GM19467 (cell line): Measurements from ENCODE around the gene MOB2.
A peak's percentile ranks its signal among the peaks of the same experiment; 100 is the strongest.

ENCODE experiments used
- ATAC-seq: cut with Tn5 transposase; IDR thresholded peaks from one replicate; pipeline ENCODE4 v1.9.1; 2021; ENCODE audit warnings: mild to moderate bottlenecking, moderate library complexity; ENCODE audit not compliant: unreplicated experiment

MOB2 gene, protein sequence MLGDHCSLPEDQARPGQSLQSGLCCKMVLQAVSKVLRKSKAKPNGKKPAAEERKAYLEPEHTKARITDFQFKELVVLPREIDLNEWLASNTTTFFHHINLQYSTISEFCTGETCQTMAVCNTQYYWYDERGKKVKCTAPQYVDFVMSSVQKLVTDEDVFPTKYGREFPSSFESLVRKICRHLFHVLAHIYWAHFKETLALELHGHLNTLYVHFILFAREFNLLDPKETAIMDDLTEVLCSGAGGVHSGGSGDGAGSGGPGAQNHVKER

GRCh38 chr11:1486054-1486825 is at the start of gene MOB2:
TSS of gene MOB2 (minus strand) at chr11:1486779. CDS start at chr11:1486556, 223 bp downstream.
- no peak for ATAC-seq

DNA sequence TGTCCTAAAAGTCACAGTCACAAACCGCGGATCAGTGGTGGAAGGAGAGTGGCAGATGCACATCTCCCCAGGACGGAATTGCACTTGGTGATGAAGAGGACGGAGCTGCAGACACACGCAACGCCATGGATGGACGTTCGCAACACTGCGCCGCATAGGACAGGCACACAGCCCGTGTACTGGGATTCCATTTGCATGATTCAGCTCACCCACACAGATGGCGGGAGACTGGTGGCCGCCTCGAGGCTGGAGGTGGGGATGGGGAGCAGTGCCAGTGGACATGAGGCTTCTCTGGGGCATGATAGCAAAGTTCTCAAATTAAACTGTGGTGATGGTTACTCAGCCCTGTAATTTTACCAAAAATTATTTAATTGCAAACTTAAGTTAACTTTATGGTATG is 48.1 kb upstream of the MOB2 start:
- no peak for ATAC-seq

- ATAC-seq: no peak
These were observed 47.6 kb upstream of the MOB2 start for GRCh38 chr11:1534171-1534570.

DNA sequence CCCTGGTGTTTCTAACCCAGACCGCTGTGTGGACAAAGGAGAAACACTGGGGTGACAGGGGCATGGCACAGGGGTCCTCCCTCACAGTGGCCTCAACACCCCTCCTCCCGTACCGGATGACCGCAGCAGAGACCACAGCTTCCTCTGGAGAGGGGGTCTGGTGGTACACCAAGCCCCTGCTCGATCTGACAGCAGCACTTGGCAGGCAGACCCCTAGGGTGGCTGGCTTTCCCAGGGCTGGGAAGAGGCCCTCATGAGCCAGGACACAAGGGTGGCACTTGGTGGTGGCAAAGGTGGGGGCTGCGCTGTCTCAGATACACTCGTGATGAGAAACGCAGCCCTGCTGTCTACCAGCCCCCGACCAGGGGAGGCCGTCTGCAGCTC is 46.8 kb upstream of the MOB2 start:
- no peak for ATAC-seq

- no peak for ATAC-seq
These were observed 46.2 kb upstream of the MOB2 start for GRCh38 chr11:1532606-1533341.

DNA sequence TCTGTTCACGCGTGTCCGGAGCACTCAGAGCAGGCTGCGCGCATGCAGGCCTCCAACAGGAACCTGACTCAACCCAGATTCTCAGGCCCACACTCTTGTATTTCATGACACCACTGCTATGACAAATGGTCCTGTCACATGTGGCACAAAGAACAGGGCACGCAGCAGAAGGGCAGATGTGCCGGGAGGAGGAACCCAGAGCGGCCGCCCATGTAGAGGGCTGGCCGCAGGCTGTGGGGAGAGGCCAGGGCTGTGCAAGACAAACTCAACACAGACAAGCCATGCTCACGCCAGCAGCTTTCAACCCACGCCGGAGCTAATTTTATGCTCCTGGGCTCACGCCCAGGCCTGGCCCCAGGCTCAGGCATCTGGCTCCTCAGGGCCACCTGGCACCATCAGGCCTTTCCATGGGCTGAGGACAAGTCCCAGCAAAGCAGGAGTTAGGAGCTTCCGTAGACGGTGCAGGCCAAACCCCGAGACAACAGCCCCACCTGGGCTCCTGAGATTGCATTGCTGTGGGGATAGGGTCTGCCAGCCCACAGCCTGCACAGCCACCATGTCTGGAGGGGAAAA is 45.5 kb upstream of the MOB2 start:
- ATAC-seq: no peak

- ATAC-seq: no peak
These were observed 45.0 kb upstream of the MOB2 start for GRCh38 chr11:1531449-1532013.

DNA sequence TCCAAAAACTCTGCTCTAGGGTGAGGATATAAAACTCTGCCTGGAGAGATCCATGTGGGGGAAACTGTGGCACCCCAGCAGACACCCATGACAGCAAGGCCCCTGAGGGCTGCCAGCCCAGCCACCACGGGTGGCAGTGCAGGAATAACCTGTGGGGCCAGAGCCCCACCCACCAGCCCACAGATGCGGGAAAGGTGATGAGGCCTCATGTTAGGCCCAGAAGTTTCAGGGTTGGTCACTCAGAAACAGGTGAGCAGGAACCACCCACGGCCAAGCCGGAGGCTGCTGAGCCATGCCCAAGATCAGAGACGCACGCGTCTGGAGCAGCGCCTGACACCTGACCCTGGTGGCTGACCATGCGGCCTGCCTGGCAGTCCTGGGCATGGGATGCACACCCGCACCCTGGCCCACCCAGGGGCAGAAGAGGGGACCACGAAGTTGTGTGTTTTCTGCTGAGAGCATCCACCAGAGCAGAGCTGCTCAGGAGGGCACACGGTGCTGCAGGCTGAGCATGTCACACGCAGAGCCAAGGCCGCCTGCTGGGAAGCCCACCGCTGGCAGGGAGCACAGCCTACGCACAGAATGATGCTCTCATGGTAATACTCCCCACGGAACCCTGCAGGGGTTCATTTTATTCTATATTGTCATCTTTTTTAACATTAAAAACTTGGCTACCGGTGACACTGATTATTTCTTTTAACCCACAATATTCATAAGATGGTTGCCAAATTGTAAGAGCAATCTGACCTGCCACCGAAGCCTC is 44.3 kb upstream of the MOB2 start:
- no peak for ATAC-seq

DNA sequence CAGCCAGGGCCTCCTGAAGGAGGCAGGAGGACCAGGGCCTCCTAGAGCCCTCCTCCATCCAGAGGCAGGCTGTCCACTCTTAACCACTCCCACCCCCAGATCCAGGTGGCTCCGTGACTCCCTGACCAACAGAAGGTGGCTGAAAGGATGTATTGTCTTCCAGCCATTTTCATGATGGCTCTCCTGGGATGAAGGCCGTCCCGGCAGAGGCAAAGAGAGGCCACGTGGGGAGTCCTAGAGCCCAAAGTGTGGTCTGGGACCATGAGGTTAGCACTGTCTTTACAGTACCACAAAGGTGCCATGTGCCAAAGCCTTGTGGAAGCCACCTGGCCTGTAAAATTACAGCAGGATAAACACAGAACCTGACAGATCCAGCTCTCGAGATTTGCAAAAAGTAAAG is 43.2 kb upstream of the MOB2 start:
- no peak for ATAC-seq

DNA sequence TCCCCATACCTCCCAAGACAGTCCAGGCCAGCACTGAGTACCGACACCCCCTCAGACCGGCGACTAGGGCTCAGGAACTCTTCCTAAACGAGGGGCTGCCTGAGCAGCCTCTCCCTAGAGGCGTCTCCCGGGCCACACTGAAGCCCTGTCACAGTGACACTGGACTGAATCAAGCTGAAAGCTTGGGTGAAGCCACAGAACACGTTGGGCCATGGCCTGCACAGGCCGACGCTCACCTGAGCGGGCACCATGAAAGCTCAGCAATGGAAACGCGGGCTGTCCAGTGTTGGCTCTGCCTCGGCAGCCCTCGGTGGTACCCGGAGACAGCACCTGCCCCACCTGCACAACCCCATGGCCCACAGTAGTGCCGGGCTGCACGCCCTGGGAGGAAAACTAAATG is 42.7 kb upstream of the MOB2 start:
- ATAC-seq: no peak

DNA sequence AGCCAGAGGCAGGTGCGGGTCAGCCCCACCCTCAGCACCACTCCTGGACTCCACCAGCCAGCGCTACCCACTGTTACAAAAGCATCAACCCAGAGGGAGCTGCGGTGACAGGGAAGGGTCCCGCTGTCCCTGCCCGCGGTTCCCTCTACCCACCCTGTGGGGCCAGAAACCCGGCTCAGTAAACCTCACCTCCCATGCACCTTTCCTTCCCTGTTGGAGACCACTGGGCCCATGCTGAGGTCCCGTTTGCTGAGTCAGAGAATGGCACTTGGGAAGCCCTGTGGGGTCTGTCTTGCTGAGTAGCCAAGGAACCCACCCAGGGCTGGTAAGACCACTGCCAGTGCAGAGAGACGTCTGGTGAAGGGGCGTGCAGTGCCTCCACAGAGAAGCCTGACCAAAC is 42.1 kb upstream of the MOB2 start:
- ATAC-seq: no peak

DNA sequence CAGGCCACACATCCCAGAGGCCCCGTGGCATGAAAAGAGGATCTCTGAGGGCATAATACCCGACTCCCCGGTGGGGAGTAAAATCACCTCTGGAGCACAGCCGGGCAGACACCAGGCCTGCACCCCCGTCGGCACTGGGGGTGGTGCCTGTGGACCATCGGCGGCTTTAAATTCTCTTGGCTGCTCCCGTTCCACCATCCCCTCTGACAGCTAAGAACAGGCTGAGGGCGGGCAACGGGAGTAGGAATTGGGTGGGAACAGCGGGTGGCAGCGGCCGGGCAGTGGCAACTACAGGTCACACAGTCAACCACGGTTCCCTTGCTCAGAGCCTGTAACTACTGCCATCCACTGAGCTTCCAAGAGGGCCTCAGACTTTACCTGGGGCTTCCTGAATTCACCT is 40.2 kb upstream of the MOB2 start:
- ATAC-seq: no peak

- ATAC-seq: no peak
These were observed 37.2 kb upstream of the MOB2 start for GRCh38 chr11:1523779-1524178.

GRCh38 chr11:1523077-1523476 is 36.5 kb upstream of the MOB2 start:
- no peak for ATAC-seq

- ATAC-seq: no peak
These were observed 35.5 kb upstream of the MOB2 start for GRCh38 chr11:1522081-1522424.

- ATAC-seq: peak; percentile 70
These were observed 35.0 kb upstream of the MOB2 start for GRCh38 chr11:1521382-1522080.

- ATAC-seq: no peak
These were observed 34.2 kb upstream of the MOB2 start for GRCh38 chr11:1520663-1521267.

DNA sequence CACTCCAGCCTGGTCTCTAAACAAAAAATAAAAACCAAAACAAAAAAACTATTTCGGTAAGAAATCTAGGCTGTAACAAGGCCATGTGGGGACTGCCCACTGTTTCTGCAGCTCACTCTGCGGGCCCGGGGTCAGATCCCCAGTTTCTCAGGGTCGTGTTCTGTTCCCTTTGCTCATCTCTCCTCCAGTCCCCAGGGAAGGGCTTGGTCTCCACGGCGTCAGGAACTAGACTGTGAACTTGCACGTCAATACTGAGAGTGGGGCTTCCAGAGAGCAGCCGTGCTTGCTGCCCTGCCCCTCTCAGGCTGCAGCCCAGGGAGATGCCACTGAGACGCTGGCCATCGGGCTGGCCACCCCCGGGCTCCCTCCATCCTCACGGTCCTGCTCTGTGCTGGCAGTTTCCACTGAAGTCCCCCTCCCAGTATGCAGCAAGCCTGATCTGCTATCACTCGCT is 33.7 kb upstream of the MOB2 start:
- no peak for ATAC-seq
